GM23338 (cell line): ENCODE measurements around the gene ENOX1. TPM values are rescaled to one million over a fixed set of nuclear protein-coding genes. Genes with fewer than 3 reads are reported as not detected.

Experiments
- ATAC-seq: fragments of 200-7000 bp; cut with Tn5 transposase; 3 replicates; pipeline ENCODE4 v1.9.1; 2020
- DNase-seq: peaks from one replicate; pipeline ENCODE4 v3.0.0-alpha.2; 2015; ENCODE audit warnings: low spot score
- H2AFZ ChIP-seq: fragments of 200-600 bp; sonication (generic); 2 replicates; pipeline ENCODE4 v1.8.0; 2016; ENCODE audit warnings: antibody characterized with exemption, mild to moderate bottlenecking, moderate library complexity
- H3F3A ChIP-seq: fragments of 200-600 bp; sonication (generic); replicated peaks from 2 replicates; pipeline ENCODE4 v1.8.0; 2017; ENCODE audit warnings: antibody characterized with exemption, mixed run types, low read depth
- H3K27ac ChIP-seq: fragments of 200-600 bp; sonication (generic); 2 replicates; pipeline ENCODE4 v1.6.1; 2016; ENCODE audit warnings: low read depth
- H3K27me3 ChIP-seq: fragments of 200-600 bp; sonication (generic); 2 replicates; pipeline ENCODE4 v1.8.0; 2016; ENCODE audit warnings: mild to moderate bottlenecking, mixed run types, moderate library complexity; ENCODE audit not compliant: insufficient read depth
- H3K36me3 ChIP-seq: fragments of 200-600 bp; sonication (generic); 2 replicates; pipeline ENCODE4 v1.8.0; 2016; ENCODE audit warnings: mild to moderate bottlenecking; ENCODE audit not compliant: insufficient read depth
- H3K4me1 ChIP-seq: fragments of 200-600 bp; sonication (generic); 2 replicates; pipeline ENCODE4 v1.8.0; 2016; ENCODE audit warnings: mild to moderate bottlenecking, moderate library complexity; ENCODE audit not compliant: insufficient read depth
- H3K4me2 ChIP-seq: fragments of 200-600 bp; sonication (generic); 2 replicates; pipeline ENCODE4 v1.7.1; 2017; ENCODE audit warnings: mixed run types
- H3K4me3 ChIP-seq: fragments of 200-600 bp; sonication (generic); 2 replicates; pipeline ENCODE4 v1.6.1; 2016; ENCODE audit warnings: mixed run types
- H3K79me2 ChIP-seq: fragments of 200-600 bp; sonication (generic); replicated peaks from 2 replicates; pipeline ENCODE4 v1.8.0; 2017; ENCODE audit warnings: mild to moderate bottlenecking; ENCODE audit not compliant: insufficient read depth
- H3K9me2 ChIP-seq: fragments of 200-600 bp; sonication (generic); 2 replicates; pipeline ENCODE4 v1.8.0; 2017; ENCODE audit not compliant: insufficient read depth
- H4K20me1 ChIP-seq: fragments of 200-600 bp; sonication (generic); replicated peaks from 2 replicates; pipeline ENCODE4 v1.8.0; 2017; ENCODE audit warnings: mild to moderate bottlenecking; ENCODE audit not compliant: insufficient read depth
- H3K27ac Mint-ChIP-seq: 2 replicates; pipeline ENCODE4 v1.8.0; 2020; ENCODE audit warnings: inconsistent platforms, mild to moderate bottlenecking, moderate library complexity, mixed read lengths
- H3K27me3 Mint-ChIP-seq: 3 replicates; pipeline ENCODE4 v1.8.0; 2022; ENCODE audit warnings: low read depth, mild to moderate bottlenecking, moderate library complexity, mixed read lengths, inconsistent platforms; ENCODE audit not compliant: insufficient read depth, poor library complexity
- H3K36me3 Mint-ChIP-seq: 3 replicates; pipeline ENCODE4 v1.8.0; 2021; ENCODE audit warnings: low read depth, mild to moderate bottlenecking, inconsistent platforms, moderate library complexity, mixed read lengths
- H3K4me1 Mint-ChIP-seq: 3 replicates; pipeline ENCODE4 v1.8.0; 2020; ENCODE audit warnings: mild to moderate bottlenecking, inconsistent platforms, mixed read lengths
- H3K4me3 Mint-ChIP-seq: 3 replicates; pipeline ENCODE4 v1.8.0; 2021; ENCODE audit warnings: moderate library complexity, mild to moderate bottlenecking, inconsistent platforms, mixed read lengths
- H3K9me3 Mint-ChIP-seq: 3 replicates; pipeline ENCODE4 v1.8.0; 2020; ENCODE audit warnings: moderate library complexity, mild to moderate bottlenecking, inconsistent platforms, mixed read lengths
- CTCF ChIP-seq, 2 experiments: fragments of 200-600 bp in 1 of 2; sonication (generic) in 1 of 2; conservative IDR thresholded peaks; 2 replicates each; pipeline versions ENCODE4 v1.5.1 to v1.6.1; 2016 to 2017; ENCODE audit warnings: antibody characterized with exemption in 2 of 2, low read depth in 2 of 2, mild to moderate bottlenecking in 2 of 2, moderate library complexity in 1 of 2
- JUNB ChIP-seq: IDR thresholded peaks from one replicate; pipeline ENCODE4 v1.6.1; 2016; ENCODE audit warnings: antibody characterized with exemption; ENCODE audit not compliant: unreplicated experiment
- REST ChIP-seq: IDR thresholded peaks from one replicate; pipeline ENCODE4 v1.6.1; 2018; ENCODE audit warnings: antibody characterized with exemption; ENCODE audit not compliant: unreplicated experiment
- STAT1 ChIP-seq: IDR thresholded peaks from one replicate; pipeline ENCODE4 v1.6.1; 2016; ENCODE audit warnings: antibody characterized with exemption; ENCODE audit not compliant: unreplicated experiment
- polyA plus RNA-seq: library from polyadenylated mRNA; unstranded; fragments of >200 nt; fragmentation: Nextera tagmentation; extraction: Ambion mirVana; gene quantifications from 2 replicates; pipeline ENCODE4 v1.2.1, GENCODE V29; 2016
- total RNA-seq: library from RNA; depleted of rRNA; stranded (reverse); fragments of >200 nt; shearing (Covaris generic); gene quantifications from 2 replicates; pipeline ENCODE4 v1.2.3, GENCODE V29; 2014

ENOX1 gene
- total and polyA plus RNA-seq, 2 experiments from 2014 or later = 0.66 to 0.81 TPM

DNA sequence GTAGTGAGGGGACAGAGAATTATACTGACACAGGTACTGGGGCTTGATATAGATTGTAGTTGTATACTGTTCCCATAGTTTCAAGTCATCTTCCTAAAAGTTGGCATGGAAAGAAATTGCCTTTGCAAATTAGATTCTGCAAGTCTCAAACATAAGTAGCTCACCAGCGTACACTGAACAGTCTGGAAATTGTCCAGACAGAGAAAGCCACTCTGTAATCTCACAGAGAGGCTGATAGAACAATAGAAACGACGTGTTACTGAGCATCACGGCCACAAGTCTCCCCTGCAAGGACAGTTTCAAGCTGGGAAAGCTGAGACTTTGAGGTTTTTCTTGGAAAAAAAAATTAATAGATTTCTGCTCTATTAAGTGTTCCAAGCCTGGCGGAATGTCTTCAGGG, 534.8 kb downstream of the ENOX1 start (continued):
- no peak for TF ChIP-seq REST
- no peak for TF ChIP-seq CTCF (conservative IDR thresholded peaks at IDR 0.05; ENCODE audit: low read depth in 2 of 2)

- peaks cover 2% of the 10 kb centered on the region for H3K27me3 Mint-ChIP-seq
- no peaks in the 10 kb centered on the region for H3K9me3 Mint-ChIP-seq
- peak; percentile 42; the same call in 2 of the 3 replicates for ATAC-seq
- no peaks in the 10 kb centered on the region for H3K79me2 ChIP-seq
- DNase-seq = no peak
- H3K36me3 ChIP-seq = no peaks in the 10 kb centered on the region
- no peak overlapping the region for H3K4me2 ChIP-seq
- H4K20me1 ChIP-seq = no peaks in the 10 kb centered on the region
- H3K4me1 ChIP-seq = no peaks in the 10 kb centered on the region
- no peak overlapping the region for H3K27ac ChIP-seq
- no peak overlapping the region for H3K27ac Mint-ChIP-seq
- no peak overlapping the region for H3K4me3 Mint-ChIP-seq
- no peak overlapping the region for H3K4me3 ChIP-seq
- H3K27me3 ChIP-seq = no peaks in the 10 kb centered on the region
- peaks cover 4% of the 10 kb centered on the region for H3K4me1 Mint-ChIP-seq
- no peaks in the 10 kb centered on the region for H3K36me3 Mint-ChIP-seq
- no peak overlapping the region for H2AFZ ChIP-seq
- no peaks in the 10 kb centered on the region for H3K9me2 ChIP-seq
- TF ChIP-seq STAT1 (no peak), CTCF (conservative IDR thresholded peaks at IDR 0.05; ENCODE audit: low read depth in 2 of 2) (no peak), REST (no peak), JUNB (no peak)
- H3F3A ChIP-seq = no peaks in the 10 kb centered on the region
These were observed 540.4 kb downstream of the ENOX1 start for GRCh38 chr13:43246382-43246781.
